OCI-LY7 (cell line): ENCODE data around the gene IQCE. TPM values are rescaled to one million over a fixed set of nuclear protein-coding genes. Genes with fewer than 3 reads are reported as not detected.

Experiments used
- BruUV-seq: library from RNA; stranded (reverse); fragments of 400-500 nt; replicated peaks from 2 replicates; lab custom pipeline; 2021; lab: Mats Ljungman, UMichigan
- CTCF ChIA-PET: fragments of 300-600 bp; sonication (Branson Sonifier 250); formaldehyde crosslinking; loops from one replicate; lab custom pipeline; 2022; ENCODE audit warnings: antibody characterized with exemption; ENCODE audit not compliant: unreplicated experiment; lab: Charles Lee
- POLR2A ChIA-PET: fragments of 300-600 bp; sonication (Branson Sonifier 250); formaldehyde crosslinking; loops from one replicate; lab custom pipeline; 2022; ENCODE audit warnings: antibody characterized with exemption; lab: Charles Lee
- DNase-seq: peaks from one replicate; pipeline ENCODE4 v3.0.0-alpha.2; 2015; ENCODE audit warnings: low spot score
- H2AFZ ChIP-seq: fragments of 200-600 bp; sonication (generic), shearing (Covaris generic); 2 replicates; pipeline ENCODE4 v1.6.1; 2014; ENCODE audit warnings: mild to moderate bottlenecking, antibody characterized with exemption, low read length, moderate library complexity
- H3K27ac ChIP-seq: fragments of 200-600 bp; sonication (generic); 2 replicates; pipeline ENCODE4 v1.5.1; 2014; ENCODE audit warnings: mixed run types, low read depth, mild to moderate bottlenecking, moderate library complexity, low read length, inconsistent platforms; ENCODE audit not compliant: poor library complexity, severe bottlenecking
- H3K36me3 ChIP-seq: fragments of 200-600 bp; sonication (generic); 2 replicates; pipeline ENCODE4 v1.6.1; 2014; ENCODE audit warnings: mild to moderate bottlenecking, antibody characterized with exemption, low read length, moderate library complexity, mixed read lengths; ENCODE audit not compliant: insufficient read depth
- H3K4me1 ChIP-seq: fragments of 200-600 bp; sonication (generic); 2 replicates; pipeline ENCODE4 v1.5.1; 2014; ENCODE audit warnings: mild to moderate bottlenecking, low read length; ENCODE audit not compliant: insufficient read depth, poor library complexity, severe bottlenecking
- H3K4me2 ChIP-seq: fragments of 200-600 bp; sonication (generic); 2 replicates; pipeline ENCODE4 v1.6.1; 2014; ENCODE audit warnings: mild to moderate bottlenecking, low read length
- H3K4me3 ChIP-seq: fragments of 200-600 bp; sonication (generic); 2 replicates; pipeline ENCODE4 v1.5.1; 2014; ENCODE audit warnings: mild to moderate bottlenecking, low read depth, low read length; ENCODE audit not compliant: poor library complexity, severe bottlenecking
- H3K79me2 ChIP-seq: fragments of 200-600 bp; sonication (generic); 2 replicates; pipeline ENCODE4 v1.6.1; 2016; ENCODE audit warnings: low read depth, mild to moderate bottlenecking, low read length, moderate library complexity, mixed read lengths; ENCODE audit not compliant: insufficient read depth
- H3K9me2 ChIP-seq: fragments of 200-600 bp; sonication (generic); 2 replicates; pipeline ENCODE4 v1.6.1; 2016; ENCODE audit warnings: mild to moderate bottlenecking, low read length, mixed read lengths; ENCODE audit not compliant: insufficient read depth
- H3K9me3 ChIP-seq: fragments of 200-600 bp; sonication (generic); 2 replicates; pipeline ENCODE4 v1.6.1; 2014; ENCODE audit warnings: mild to moderate bottlenecking, mixed run types, low read length, mixed read lengths
- H4K20me1 ChIP-seq: fragments of 200-600 bp; sonication (generic); 2 replicates; pipeline ENCODE4 v1.6.1; 2014; ENCODE audit warnings: mild to moderate bottlenecking, antibody characterized with exemption, low read length, moderate library complexity, mixed read lengths; ENCODE audit not compliant: insufficient read depth
- CTCF ChIP-seq: fragments of 200-600 bp; sonication (generic); conservative IDR thresholded peaks from 2 replicates; pipeline ENCODE4 v1.5.1; 2014; ENCODE audit warnings: mild to moderate bottlenecking, antibody characterized with exemption, low read length, moderate library complexity, mixed read lengths
- EZH2phosphoT487 ChIP-seq: fragments of 200-600 bp; sonication (generic); IDR thresholded peaks from 2 replicates; pipeline ENCODE4 v1.6.1; 2018; ENCODE audit warnings: low read depth, borderline replicate concordance, mild to moderate bottlenecking, mixed run types, antibody characterized with exemption, low read length, moderate library complexity, mixed read lengths
- intact Hi-C: fragments of 100-400 bp; cut with micrococcal nuclease; formaldehyde crosslinking; loops from one replicate; pipeline ENCODE4 v1.10.0; 2022; ENCODE audit not compliant: unreplicated experiment
- total RNA-seq, 2 experiments: library from RNA; depleted of rRNA in 1 of 2; stranded (reverse); fragments of >200 nt in 1 of 2; shearing (Covaris generic) in 1 of 2; gene quantifications; 2 replicates each; pipeline ENCODE4 v1.2.3, GENCODE V29; 2014 to 2022

IQCE gene
- total RNA-seq, 2 experiments from 2014 or later, result 6.2 to 6.6 TPM

DNA sequence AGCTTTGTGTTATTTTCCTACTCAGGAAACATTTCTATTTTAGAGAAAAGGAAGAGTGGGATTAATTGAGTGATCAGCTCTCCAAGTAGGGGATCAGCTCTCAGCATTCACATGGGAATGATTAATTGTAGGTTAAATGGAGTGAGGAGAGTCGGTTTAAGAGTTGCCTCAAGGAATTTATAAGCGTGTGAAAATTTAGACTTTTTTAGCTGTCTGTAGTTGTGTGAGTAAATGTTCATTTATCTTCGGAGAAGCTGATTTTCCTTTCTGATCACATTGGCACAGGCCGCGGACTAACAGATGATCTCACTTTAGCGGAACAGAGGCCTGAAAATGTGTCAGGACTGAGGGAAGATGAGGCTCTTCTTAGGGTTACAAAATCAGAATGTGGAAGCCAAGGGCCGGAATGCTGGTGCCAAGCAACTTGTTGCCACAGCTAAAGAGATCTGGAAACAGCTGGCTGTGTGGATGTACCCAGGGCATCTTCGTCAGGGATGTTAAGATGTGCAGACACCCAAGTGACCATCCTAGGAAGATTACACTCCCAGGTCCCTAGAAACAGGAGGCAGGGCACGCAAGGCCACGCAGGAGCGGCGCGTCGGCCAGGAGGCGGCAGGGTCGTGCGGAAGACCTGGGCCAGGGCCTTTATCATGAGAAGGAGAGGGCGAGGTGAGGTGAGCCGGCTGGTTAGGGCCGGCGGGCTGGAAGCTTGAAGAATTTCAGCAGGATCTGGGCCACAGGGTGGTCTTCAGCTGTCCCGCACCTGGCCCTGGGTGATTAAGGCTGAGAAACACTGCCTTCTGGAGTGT lies 37.9 kb downstream of the IQCE start:
- Histone ChIP-seq H2AFZ (no peak overlapping the region), H3K79me2 (no peaks in the 10 kb centered on the region), H3K4me2 (no peak overlapping the region), H3K4me3 (no peak overlapping the region), H3K9me2 (no peaks in the 10 kb centered on the region), H3K36me3 (no peaks in the 10 kb centered on the region), H3K4me1 (no peaks in the 10 kb centered on the region), H3K9me3 (no peaks in the 10 kb centered on the region), H4K20me1 (no peaks in the 10 kb centered on the region), H3K27ac (no peak overlapping the region)
- intact Hi-C loops, result no loop called here
- POLR2A ChIA-PET, result no interaction called here
- CTCF ChIA-PET, result no interaction called here
- no TSS peak for BruUV-seq
- TF ChIP-seq EZH2phosphoT487 (no peak), CTCF (no peak)
- no peak for DNase-seq

DNA sequence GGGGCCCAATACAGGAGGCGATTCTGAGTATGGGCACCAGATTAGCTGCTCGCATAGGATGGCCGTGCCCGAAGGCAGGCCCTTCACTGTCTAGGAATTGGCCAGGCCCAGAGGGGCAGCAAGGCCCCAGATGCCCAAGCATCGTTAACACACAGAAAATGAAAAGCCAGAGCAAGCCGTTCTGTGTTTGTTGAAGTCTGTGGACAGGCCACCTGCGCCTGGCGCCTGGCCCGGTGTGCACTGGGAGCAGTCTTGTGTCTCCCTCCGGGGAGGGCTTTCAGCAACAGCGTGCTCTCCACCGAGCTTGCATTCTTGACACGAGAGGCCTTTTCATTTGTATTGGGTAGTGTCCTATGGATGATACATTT lies 38.5 kb downstream of the IQCE start:
- ChIA-PET POLR2A (no interaction called here), CTCF (no interaction called here)
- no peaks in the 10 kb centered on the region for H3K9me3 ChIP-seq
- intact Hi-C loops, result no loop called here
- no peak overlapping the region for H3K4me2 ChIP-seq
- H3K4me3 ChIP-seq, result no peak overlapping the region
- H2AFZ ChIP-seq, result no peak overlapping the region
- H3K9me2 ChIP-seq, result no peaks in the 10 kb centered on the region
- H3K79me2 ChIP-seq, result no peaks in the 10 kb centered on the region
- H4K20me1 ChIP-seq, result no peaks in the 10 kb centered on the region
- no peak for DNase-seq
- no peaks in the 10 kb centered on the region for H3K4me1 ChIP-seq
- TF ChIP-seq CTCF, result no peak
- no peak for TF ChIP-seq EZH2phosphoT487
- no peak overlapping the region for H3K27ac ChIP-seq
- no peaks in the 10 kb centered on the region for H3K36me3 ChIP-seq
- BruUV-seq, result no TSS peak

- no peaks in the 10 kb centered on the region for H3K9me3 ChIP-seq
- H4K20me1 ChIP-seq, result no peaks in the 10 kb centered on the region
- H3K36me3 ChIP-seq, result no peaks in the 10 kb centered on the region
- no peak overlapping the region for H3K27ac ChIP-seq
- no peak overlapping the region for H3K4me3 ChIP-seq
- H3K79me2 ChIP-seq, result no peaks in the 10 kb centered on the region
- ChIA-PET POLR2A (no interaction called here), CTCF (no interaction called here)
- no peaks in the 10 kb centered on the region for H3K9me2 ChIP-seq
- no TSS peak for BruUV-seq
- no peak overlapping the region for H2AFZ ChIP-seq
- no peaks in the 10 kb centered on the region for H3K4me1 ChIP-seq
- TF ChIP-seq EZH2phosphoT487 (no peak), CTCF (no peak)
- DNase-seq, result no peak
- intact Hi-C loops, result no loop called here
- H3K4me2 ChIP-seq, result no peak overlapping the region
Observed at GRCh38 chr7:2598154-2598823, 39.5 kb downstream of the IQCE start.
